Measurements from ENCODE around the gene KNDC1. TPM values are rescaled to one million over a fixed set of nuclear protein-coding genes. Genes with fewer than 3 reads are reported as not detected.

KNDC1 gene
- total and polyA plus RNA-seq, 2 of the 4 experiments (the other 2 are of a cell fraction), result 0.18 to 1.1 TPM

- dilution Hi-C loops (cut with HindIII; ENCODE audit: low sequenced_read_pairs, unreplicated experiment) (no loop called here), intact Hi-C loops (cut with micrococcal nuclease) (no loop called here), in situ Hi-C loops (cut with MboI; ENCODE audit: low sequenced_read_pairs) (no loop called here)
- H3K4me1 ChIP-seq (ENCODE audit: control insufficient read depth, insufficient read depth, low read length), result no peaks in the 10 kb centered on the region
- no peak overlapping the region for H3K23ac ChIP-seq (ENCODE audit: low read depth, low read length)
- ChIA-PET POLR2A (ENCODE audit: unreplicated experiment) (no interaction called here), CTCF (no interaction called here)
- H3K36me3 ChIP-seq (ENCODE audit: control insufficient read depth, insufficient read depth, low read length), result no peaks in the 10 kb centered on the region
- H3K18ac ChIP-seq (ENCODE audit: low read depth, low read length), result no peak overlapping the region
- H3K14ac ChIP-seq (replicated peaks; ENCODE audit: low read depth, low read length), result no peak overlapping the region
- H3K4ac ChIP-seq (ENCODE audit: low read depth, low read length), result no peak overlapping the region
- BruUV-seq (replicated peaks), result no TSS peak
- no peak overlapping the region for H2BK20ac ChIP-seq (ENCODE audit: low read depth, low read length)
- peaks cover 32% of the 10 kb centered on the region for H3K27me3 ChIP-seq (ENCODE audit: control insufficient read depth, insufficient read depth, low read length)
- no peak overlapping the region for H2BK15ac ChIP-seq (ENCODE audit: low read depth, low read length)
- H4K5ac ChIP-seq (ENCODE audit: low read depth, low read length), result no peak overlapping the region
- no peak overlapping the region for H3K56ac ChIP-seq (ENCODE audit: extremely low read depth, insufficient read depth, low read length)
- H3K9me3 ChIP-seq (ENCODE audit: control insufficient read depth, insufficient read depth, low read length), result no peaks in the 10 kb centered on the region
- no peak overlapping the region for H3K27ac ChIP-seq (ENCODE audit: insufficient read depth, low read length)
- H3K9me1 ChIP-seq (ENCODE audit: insufficient read depth, low read length), result peaks cover 4% of the 10 kb centered on the region
- H4K91ac ChIP-seq (ENCODE audit: insufficient read depth, low read depth, low read length), result no peak overlapping the region
- peak; percentile 28; the same call in 1 of the 2 replicates for ATAC-seq (ENCODE audit: low read depth)
- H2BK5ac ChIP-seq (ENCODE audit: low read depth, low read length, poor library complexity, severe bottlenecking), result no peak overlapping the region
- H2AK5ac ChIP-seq (ENCODE audit: low read depth, low read length), result no peak overlapping the region
- H2AFZ ChIP-seq (replicated peaks; ENCODE audit: low read length, poor library complexity), result peak overlapping the region; percentile 58
- H3K4me3 ChIP-seq (ENCODE audit: insufficient read depth, low read depth, low read length), result no peak overlapping the region
- no peak overlapping the region for H3K4me2 ChIP-seq (ENCODE audit: low read depth, low read length)
- 66% methylated on average over 14 of the region's 33 CpGs; no CpG with 5 or more reads in 1 of the 2 experiments for WGBS, 2 experiments (ENCODE audit: extremely low coverage in 2 of 2, insufficient read length in 1 of 2)
- DNase-seq, result no peak
- H3K9ac ChIP-seq (ENCODE audit: low read depth, low read length), result no peak overlapping the region
- H2BK120ac ChIP-seq (ENCODE audit: low read depth, low read length), result no peak overlapping the region
- no peaks in the 10 kb centered on the region for H3K79me1 ChIP-seq (ENCODE audit: low read depth in 1 of 2, low read length in 2 of 2)
- no peaks in the 10 kb centered on the region; the same call in 1 of the 2 replicates for H4K20me1 ChIP-seq (ENCODE audit: insufficient read depth, low read length)
- no peak overlapping the region for H2AK9ac ChIP-seq (replicated peaks; ENCODE audit: low read depth, low read length, poor library complexity)
- H4K8ac ChIP-seq (ENCODE audit: low read depth in 2 of 2, low read length in 2 of 2), result no peak overlapping the region
- TF ChIP-seq BHLHE40 (IDR thresholded peaks at IDR 0.05; ENCODE audit: low read depth, low read length) (no peak), RCOR1 (IDR thresholded peaks at IDR 0.05; ENCODE audit: insufficient replicate concordance, low read length) (no peak), SMC3 (IDR thresholded peaks at IDR 0.05; ENCODE audit: low read depth, low read length) (no peak), CEBPB (IDR thresholded peaks at IDR 0.05; ENCODE audit: low read depth, low read length) (no peak), ELK1 (IDR thresholded peaks at IDR 0.05; ENCODE audit: borderline replicate concordance, low read depth, low read length) (no peak), RFX5 (IDR thresholded peaks at IDR 0.05; ENCODE audit: low read depth, low read length) (no peak), POLR2A (IDR thresholded peaks at IDR 0.05; ENCODE audit: low read depth, low read length) (no peak), FOS (IDR thresholded peaks at IDR 0.05; ENCODE audit: low read depth, low read length) (no peak), MXI1 (IDR thresholded peaks at IDR 0.05; ENCODE audit: borderline replicate concordance, low read depth, low read length) (no peak), NFE2L2 (IDR thresholded peaks at IDR 0.05; ENCODE audit: low read depth, low read length) (no peak), CTCF (conservative IDR thresholded peaks at IDR 0.05; ENCODE audit: low read depth, low read length) (no peak), MAFK (IDR thresholded peaks at IDR 0.05; ENCODE audit: low read depth, low read length) (no peak), CHD1 (IDR thresholded peaks at IDR 0.05; ENCODE audit: low read depth, low read length) (no peak), RAD21 (IDR thresholded peaks at IDR 0.05; ENCODE audit: low read length) (no peak), MAZ (IDR thresholded peaks at IDR 0.05; ENCODE audit: borderline replicate concordance, low read depth, low read length) (no peak), USF2 (IDR thresholded peaks at IDR 0.05; ENCODE audit: low read depth, low read length) (no peak)
Measured at GRCh38 chr10:133245439-133246235, 85.6 kb downstream of the KNDC1 start.
